ENCODE measurements around the gene ZNF232.
"Not testable (repeated sequence)": the region's sequence is repeated elsewhere in the genome, so short reads cannot be mapped to it uniquely, and the experiment has no call there.

ZNF232 gene

DNA sequence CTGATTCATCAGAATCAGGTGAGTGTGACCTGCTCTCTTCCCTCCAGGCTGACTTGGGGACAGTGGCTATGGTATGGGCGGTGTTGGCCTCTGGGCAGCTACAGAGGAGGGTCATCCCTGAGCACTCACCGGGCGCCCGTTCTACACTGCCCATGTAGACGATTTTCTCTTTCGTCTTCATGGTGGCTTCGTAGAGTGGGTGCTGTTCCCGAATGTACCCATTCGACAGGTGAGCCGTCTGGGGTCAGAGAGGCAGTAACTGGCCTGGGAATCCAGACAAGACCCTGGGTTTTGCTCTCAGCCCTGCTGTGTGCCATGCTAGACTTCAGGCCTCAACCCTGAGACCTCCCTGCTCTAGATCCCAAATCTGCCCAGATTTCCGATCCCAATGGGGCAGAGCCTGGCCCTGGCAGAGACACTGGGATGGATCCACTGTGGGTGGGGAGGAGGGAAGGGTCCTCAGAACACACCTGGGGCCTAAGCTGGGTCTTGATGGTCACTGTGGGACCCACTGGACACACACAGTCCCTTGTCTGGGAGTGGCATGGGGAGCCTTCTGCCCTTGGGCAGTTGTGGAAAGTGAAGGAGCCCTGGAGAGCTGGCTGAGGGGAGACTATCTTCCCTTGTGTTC is 17.3 kb upstream of the ZNF232 start:
- FAIRE-seq (no peak), DNase-seq (ENCODE audit: insufficient read length, low spot score) (no peak)
- TF ChIP-seq, protein P1, sequence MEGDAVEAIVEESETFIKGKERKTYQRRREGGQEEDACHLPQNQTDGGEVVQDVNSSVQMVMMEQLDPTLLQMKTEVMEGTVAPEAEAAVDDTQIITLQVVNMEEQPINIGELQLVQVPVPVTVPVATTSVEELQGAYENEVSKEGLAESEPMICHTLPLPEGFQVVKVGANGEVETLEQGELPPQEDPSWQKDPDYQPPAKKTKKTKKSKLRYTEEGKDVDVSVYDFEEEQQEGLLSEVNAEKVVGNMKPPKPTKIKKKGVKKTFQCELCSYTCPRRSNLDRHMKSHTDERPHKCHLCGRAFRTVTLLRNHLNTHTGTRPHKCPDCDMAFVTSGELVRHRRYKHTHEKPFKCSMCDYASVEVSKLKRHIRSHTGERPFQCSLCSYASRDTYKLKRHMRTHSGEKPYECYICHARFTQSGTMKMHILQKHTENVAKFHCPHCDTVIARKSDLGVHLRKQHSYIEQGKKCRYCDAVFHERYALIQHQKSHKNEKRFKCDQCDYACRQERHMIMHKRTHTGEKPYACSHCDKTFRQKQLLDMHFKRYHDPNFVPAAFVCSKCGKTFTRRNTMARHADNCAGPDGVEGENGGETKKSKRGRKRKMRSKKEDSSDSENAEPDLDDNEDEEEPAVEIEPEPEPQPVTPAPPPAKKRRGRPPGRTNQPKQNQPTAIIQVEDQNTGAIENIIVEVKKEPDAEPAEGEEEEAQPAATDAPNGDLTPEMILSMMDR (IDR thresholded peaks at IDR 0.05; ENCODE audit: insufficient read depth, missing control alignments): no peak

DNA sequence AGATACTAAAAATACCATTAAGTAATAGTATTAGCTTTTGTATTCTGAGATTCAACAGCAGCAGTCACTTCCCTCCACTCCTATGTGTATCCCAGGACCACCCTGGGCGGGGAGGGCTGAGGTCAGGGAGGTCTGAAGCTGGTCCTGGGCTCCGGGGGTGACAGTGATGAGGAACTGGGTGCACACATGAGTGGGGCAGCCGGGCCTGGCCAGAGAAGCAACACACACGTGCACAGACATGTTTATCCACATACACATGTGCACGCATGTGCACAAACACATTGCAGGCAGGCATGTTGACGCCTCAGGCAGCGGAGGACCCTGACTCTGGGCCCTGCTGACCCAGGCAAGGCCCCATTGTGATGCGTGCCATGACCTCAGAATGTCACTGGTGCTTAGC is 16.7 kb upstream of the ZNF232 start:
- not testable (repeated sequence) for DNase-seq (ENCODE audit: insufficient read length, low spot score); FAIRE-seq

DNA sequence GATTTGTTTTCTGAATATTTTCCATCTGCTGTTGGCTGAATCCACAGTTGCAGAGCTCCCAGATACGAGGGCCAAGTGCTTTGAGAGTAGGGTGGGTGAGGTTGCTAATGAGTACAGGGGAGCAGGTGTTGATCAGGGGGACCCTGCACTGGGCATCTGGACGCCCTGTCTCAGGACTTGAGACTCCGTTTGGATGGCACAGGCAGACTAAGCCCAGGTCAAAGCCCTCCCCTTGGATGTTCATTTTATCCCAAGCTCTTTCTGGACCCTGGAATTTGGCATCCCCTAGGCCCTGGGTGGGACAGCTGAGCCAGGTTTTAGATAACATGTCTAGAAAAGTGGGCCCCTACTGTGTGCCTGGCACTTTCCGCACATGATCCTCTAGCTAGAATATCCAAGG is 16.2 kb upstream of the ZNF232 start:
- DNase-seq (ENCODE audit: insufficient read length, low spot score) (no peak), FAIRE-seq (no peak)

DNA sequence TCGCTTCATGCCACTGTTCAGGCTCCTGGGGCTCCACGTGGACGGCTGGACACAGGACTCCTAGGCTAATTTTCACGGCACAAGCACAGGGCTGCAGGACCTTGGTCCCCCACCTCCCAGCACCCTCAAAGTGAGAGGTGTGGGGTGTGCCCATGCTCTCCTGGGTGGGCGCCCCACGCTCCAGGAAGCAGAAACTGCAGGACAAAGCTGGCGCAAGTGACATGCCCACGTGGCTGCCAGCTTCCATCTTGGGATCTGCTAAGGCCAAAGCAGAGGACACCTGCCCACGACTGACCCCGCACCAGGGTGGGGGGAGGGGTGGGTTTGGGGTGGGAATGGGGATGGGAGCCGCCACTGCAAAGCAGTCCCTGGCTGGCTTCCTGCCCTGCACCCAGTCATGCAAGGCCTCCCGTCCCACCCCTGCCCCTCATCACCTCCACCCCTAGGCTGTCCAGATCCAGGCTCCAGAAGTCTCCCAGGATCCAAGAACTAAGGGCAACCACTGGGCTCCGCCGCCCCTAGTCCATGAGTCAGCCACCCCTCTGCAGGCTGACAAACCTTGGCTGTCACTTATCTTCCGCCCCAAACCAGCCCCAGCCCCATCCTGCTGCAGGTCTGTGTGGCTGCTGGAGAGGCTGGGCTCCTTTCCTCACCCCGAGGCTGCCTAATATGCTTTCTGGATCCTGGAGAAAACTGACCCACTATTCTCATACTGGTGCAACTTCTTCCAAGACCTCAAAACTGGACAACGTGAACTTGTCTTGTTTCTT is 15.2 kb upstream of the ZNF232 start:
- FAIRE-seq: no peak
- no peak for DNase-seq (ENCODE audit: insufficient read length, low spot score)
- TF ChIP-seq, protein P1 (IDR thresholded peaks at IDR 0.05; ENCODE audit: insufficient read depth, missing control alignments): no peak

More for the DNA sequence above, 16.2 kb upstream of the ZNF232 start:
- TF ChIP-seq, protein P1 (IDR thresholded peaks at IDR 0.05; ENCODE audit: insufficient read depth, missing control alignments): no peak

DNA sequence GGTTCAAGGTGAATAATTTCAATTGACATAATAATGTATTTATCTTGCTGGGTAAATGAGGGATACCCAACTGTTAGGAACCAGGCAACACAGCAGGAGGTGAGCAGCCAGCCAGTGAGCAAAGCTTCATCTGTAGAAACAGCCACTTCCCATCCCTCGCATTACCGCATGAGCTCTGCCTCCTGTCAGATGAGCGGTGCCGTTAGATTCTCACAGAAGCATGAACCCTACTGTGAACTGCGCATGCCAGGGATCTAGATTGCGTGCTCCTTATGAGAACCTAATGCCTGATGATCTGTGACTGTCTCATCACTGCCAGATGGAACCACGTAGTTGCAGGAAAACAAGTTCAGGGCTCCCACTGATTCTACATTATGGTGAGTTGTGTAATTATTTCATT is 13.2 kb upstream of the ZNF232 start:
- FAIRE-seq; DNase-seq (ENCODE audit: insufficient read length, low spot score): not testable (repeated sequence)

DNA sequence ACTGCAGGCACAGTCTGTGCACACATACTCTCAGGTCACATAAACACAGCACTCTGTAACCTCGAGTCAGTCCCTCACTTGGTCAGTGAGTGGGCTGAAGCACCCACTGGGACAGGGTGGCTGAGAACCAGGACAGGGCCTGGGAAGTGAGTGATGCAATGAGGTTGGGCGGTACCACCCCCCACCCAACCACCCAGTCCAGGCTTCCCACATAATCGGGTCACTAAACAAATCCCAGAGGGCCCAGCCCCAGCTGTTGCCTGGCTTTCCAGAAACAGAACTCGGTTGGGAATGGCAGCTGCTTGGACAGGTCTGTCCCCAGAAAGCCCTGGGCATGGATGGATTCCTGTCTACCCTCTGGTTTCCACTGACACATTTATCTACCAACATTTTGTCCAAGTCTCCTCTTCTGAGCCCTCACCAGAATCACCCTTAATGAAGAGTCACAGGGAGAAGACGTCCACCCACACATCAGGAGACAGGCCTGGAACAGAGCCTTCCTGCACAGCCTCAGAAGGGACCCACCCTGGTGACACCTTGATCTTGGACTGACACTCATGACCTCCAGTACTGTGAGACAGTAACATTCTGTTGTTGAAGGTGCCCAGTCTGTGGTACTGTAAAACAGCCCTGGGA is 12.6 kb upstream of the ZNF232 start:
- not testable (repeated sequence) for DNase-seq (ENCODE audit: insufficient read length, low spot score); FAIRE-seq

DNA sequence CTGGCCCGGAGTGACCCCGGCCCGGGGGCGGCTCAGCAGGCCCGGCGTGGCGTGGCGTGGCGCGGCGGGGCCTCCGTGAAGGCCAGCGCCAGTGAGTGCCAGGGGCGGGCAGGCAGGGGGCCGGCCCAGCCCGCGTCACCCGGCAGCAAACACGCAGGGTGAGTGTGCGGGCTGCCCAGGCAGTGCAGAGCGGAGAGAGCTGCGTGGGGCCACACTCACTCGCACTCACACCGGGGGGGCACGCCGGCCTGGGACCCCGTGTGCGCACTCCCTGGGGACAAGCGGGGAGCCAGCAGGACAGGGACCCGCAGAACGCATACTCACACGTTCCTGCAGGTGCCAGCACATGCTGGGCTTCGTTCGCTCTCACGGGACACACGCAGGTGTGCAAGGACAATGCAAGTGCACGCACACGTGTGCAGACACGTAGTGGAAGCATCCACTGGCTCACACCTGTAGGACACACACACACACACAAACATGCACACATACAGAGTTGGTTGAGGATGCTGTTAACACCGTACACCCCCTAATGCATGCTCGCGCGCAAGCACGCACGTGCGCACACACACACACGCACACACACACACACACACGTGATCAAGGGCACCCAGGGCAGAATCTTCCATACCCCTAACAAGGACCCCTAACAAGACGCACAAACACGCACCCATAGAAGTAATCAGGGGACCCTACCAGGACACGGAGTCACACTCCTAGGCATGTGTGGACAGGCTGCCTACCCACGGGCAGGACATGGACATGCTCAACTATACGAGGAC is 11.9 kb upstream of the ZNF232 start:
- TF ChIP-seq, protein P1 (IDR thresholded peaks at IDR 0.05; ENCODE audit: insufficient read depth, missing control alignments): no peak
- FAIRE-seq (no peak), DNase-seq (ENCODE audit: insufficient read length, low spot score) (no peak)

DNA sequence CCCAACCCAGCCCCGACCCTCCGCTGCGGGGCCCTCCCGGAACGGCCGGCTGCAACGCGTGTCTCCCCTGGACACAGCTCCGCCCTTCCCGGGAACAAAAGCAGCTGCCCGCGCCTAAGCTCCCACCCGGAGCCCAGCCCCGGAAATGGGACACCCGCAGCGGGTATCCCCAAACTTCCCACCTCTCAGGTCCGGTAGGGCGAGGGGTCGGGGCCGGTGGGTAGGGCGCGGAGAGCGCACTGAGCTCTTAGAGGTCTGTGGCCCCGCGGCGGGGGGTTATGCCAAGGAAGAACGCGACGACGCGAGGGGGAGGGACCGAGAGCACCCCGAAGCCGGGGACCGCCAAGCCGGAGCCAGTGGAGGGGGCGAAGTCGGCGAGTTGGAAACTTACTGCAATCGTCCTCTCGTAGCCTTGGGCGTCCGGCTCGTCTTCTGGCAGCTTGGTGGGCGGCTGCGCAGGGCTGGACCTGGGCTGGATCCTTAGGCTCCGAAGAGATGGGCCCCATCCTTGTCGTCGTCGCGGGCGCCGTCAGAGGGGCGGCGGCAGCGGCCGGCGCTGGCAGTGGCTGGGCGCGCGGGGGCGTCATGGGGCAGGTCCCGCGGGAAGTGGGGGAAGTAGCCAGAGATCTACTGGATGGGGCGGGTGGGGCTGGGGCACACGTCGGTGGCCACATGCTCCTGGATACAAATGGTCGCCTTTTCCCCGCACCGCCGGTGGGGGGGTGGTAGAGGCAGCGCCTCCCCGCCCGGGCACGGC is 11.1 kb upstream of the ZNF232 start:
- DNase-seq (ENCODE audit: insufficient read length, low spot score) (no peak), FAIRE-seq (no peak)
- TF ChIP-seq, protein P1 (IDR thresholded peaks at IDR 0.05; ENCODE audit: insufficient read depth, missing control alignments): no peak

DNA sequence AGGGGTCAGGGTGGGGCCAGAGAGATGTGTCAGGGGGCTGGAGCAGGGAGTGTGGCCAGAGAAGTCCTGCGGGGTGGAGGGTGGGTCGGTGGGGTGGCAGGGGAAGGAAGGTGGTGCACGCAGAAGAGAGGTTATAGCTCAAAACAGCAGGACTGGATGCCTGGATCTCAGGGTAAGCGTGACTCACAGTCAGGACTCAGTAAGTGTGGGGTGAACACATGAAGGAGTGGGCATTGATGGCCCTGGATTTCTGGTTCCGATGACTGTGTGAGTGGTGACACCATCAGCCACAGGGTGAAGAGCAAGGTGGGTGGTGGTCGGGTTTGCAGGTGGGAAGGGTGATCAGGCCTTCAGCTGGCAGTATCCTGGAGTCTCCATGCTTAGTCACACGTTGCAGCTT is 10.4 kb upstream of the ZNF232 start:
- FAIRE-seq; DNase-seq (ENCODE audit: insufficient read length, low spot score): not testable (repeated sequence)
